ENCODE data around the gene LRRC25. TPM values are rescaled to one million over a fixed set of nuclear protein-coding genes. Genes with fewer than 3 reads are reported as not detected.
"Not testable (repeated sequence)": the region's sequence is repeated elsewhere in the genome, so short reads cannot be mapped to it uniquely, and the experiment has no call there.

The LRRC25 gene
- polyA plus RNA-seq, 1 donor (not counting 4 experiments of a cell fraction or from before 2014, with no cell fraction given) = not detected

DNA sequence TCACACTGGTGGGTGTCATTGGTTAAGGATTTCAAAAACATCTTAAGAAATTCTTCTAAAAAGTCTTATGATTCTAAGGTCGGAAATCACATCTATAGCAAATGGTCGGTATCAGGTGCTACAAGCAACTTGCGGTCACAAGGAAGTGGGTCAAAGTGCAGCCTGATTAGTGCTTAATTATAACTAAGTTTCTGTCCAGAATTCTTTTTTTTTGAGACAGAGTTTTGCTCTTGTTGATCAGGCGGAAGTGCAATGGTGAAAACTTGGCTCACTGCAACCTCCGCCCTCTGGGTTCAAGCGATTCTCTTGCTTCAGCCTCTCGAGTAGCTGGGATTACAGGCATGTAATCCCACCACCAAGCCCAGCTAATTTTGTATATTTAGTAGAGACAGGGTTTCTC is 12.6 kb downstream of the LRRC25 start:
- H3K4me1 ChIP-seq (ENCODE audit: control insufficient read depth, extremely low read depth, insufficient read depth, low read length) = peaks cover 25% of the 10 kb centered on the region
- H3K9ac ChIP-seq (ENCODE audit: control insufficient read depth, extremely low read depth, insufficient read depth, low read length) = no peak overlapping the region
- H3K4me2 ChIP-seq (ENCODE audit: control insufficient read depth, extremely low read depth, insufficient read depth, low read depth, low read length) = no peak overlapping the region
- dilution Hi-C loops (cut with MboI; ENCODE audit: extremely low pct_ligation_motif_present, low sequenced_read_pairs) = no loop called here
- H3K79me2 ChIP-seq (ENCODE audit: control insufficient read depth, insufficient read depth, low read length) = no peaks in the 10 kb centered on the region
- no peaks in the 10 kb centered on the region for H3K36me3 ChIP-seq (ENCODE audit: control insufficient read depth in 2 of 2, extremely low read depth in 1 of 2, insufficient read depth in 2 of 2, low read length in 2 of 2)
- DNase-seq (ENCODE audit: low read depth, low spot score) (no peak), FAIRE-seq (no peak)
- H2AFZ ChIP-seq (ENCODE audit: control insufficient read depth, low read length) = no peak overlapping the region
- no peak overlapping the region for H3K4me3 ChIP-seq (ENCODE audit: control insufficient read depth in 2 of 3, extremely low read depth in 1 of 3, insufficient read depth in 2 of 3, low read depth in 1 of 3, low read length in 3 of 3)
- no peaks in the 10 kb centered on the region for H3K9me1 ChIP-seq (ENCODE audit: control insufficient read depth, extremely low read depth, insufficient read depth, low read length)
- no peaks in the 10 kb centered on the region for H3K9me3 ChIP-seq (ENCODE audit: control insufficient read depth, low read depth, low read length)
- peaks cover 16% of the 10 kb centered on the region for H3K27me3 ChIP-seq (ENCODE audit: control insufficient read depth, extremely low read depth, insufficient read depth, low read length)
- H3K27ac ChIP-seq (ENCODE audit: control insufficient read depth, insufficient read depth, low read length) = no peak overlapping the region
- no peak for TF ChIP-seq EZH2 (IDR thresholded peaks at IDR 0.05; ENCODE audit: low read length)
- TF ChIP-seq CTCF (optimal IDR thresholded peaks at IDR 0.05 in 1 of 3, IDR thresholded peaks at IDR 0.05 in 1 of 3, conservative IDR thresholded peaks at IDR 0.05 in 1 of 3; ENCODE audit: extremely low read depth in 1 of 3, insufficient read depth in 2 of 3, low read length in 3 of 3) = no peak
- H4K20me1 ChIP-seq (ENCODE audit: control insufficient read depth, extremely low read depth, insufficient read depth, low read length) = no peaks in the 10 kb centered on the region

DNA sequence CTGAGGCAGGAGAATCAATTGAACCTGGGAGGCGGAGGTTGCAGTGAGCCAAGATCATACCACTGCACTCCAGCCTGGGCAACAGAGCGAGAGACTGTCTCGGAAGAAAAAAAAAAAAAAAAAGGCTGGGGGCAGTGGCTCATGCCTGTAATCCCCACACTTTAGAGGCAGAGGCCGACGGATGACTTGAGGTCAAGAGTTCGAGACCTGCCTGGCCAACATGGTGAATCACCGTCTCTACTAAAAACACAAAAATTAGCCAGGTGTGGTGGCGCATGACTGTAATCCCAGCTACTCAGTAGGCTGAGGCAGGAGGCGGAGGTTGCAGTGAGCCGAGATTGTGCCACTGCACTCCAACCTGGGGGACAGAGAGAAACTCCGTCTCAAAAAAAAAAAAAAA is 13.8 kb downstream of the LRRC25 start:
- H3K9me1 ChIP-seq (ENCODE audit: control insufficient read depth, extremely low read depth, insufficient read depth, low read length); H3K79me2 ChIP-seq (ENCODE audit: control insufficient read depth, insufficient read depth, low read length); DNase-seq (ENCODE audit: low read depth, low spot score); H3K36me3 ChIP-seq (ENCODE audit: control insufficient read depth in 2 of 2, extremely low read depth in 1 of 2, insufficient read depth in 2 of 2, low read length in 2 of 2); H2AFZ ChIP-seq (ENCODE audit: control insufficient read depth, low read length); H3K4me2 ChIP-seq (ENCODE audit: control insufficient read depth, extremely low read depth, insufficient read depth, low read depth, low read length); dilution Hi-C loops (cut with MboI; ENCODE audit: extremely low pct_ligation_motif_present, low sequenced_read_pairs); H3K27ac ChIP-seq (ENCODE audit: control insufficient read depth, insufficient read depth, low read length); H3K9me3 ChIP-seq (ENCODE audit: control insufficient read depth, low read depth, low read length); H3K9ac ChIP-seq (ENCODE audit: control insufficient read depth, extremely low read depth, insufficient read depth, low read length); H4K20me1 ChIP-seq (ENCODE audit: control insufficient read depth, extremely low read depth, insufficient read depth, low read length); H3K4me3 ChIP-seq (ENCODE audit: control insufficient read depth in 2 of 3, extremely low read depth in 1 of 3, insufficient read depth in 2 of 3, low read depth in 1 of 3, low read length in 3 of 3); FAIRE-seq: not testable (repeated sequence)
- peaks cover 25% of the 10 kb centered on the region for H3K4me1 ChIP-seq (ENCODE audit: control insufficient read depth, extremely low read depth, insufficient read depth, low read length)
- H3K27me3 ChIP-seq (ENCODE audit: control insufficient read depth, extremely low read depth, insufficient read depth, low read length) = peaks cover 15% of the 10 kb centered on the region

DNA sequence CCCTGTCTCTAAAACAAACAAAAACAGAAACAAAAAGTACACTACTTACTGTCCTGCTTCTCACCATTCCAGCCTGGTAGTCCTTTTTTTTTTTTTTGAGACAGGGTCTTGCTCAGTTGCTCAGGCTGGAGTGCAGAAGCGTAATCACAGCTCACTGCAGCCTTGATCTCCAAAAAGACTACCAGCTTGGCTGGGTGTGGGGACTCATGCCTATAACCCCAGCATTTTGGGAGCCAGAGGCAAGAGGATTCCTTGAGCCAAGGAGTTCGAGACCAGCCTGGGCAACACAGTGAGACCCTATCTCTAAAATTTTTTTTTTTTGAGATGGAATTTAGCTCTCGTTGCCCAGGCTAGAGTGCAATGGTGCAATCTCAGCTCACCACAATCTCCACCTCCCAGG is 16.6 kb downstream of the LRRC25 start:
- Histone ChIP-seq H3K4me2 (ENCODE audit: control insufficient read depth, extremely low read depth, insufficient read depth, low read depth, low read length) (no peak overlapping the region), H3K27ac (ENCODE audit: control insufficient read depth, insufficient read depth, low read length) (no peak overlapping the region)
- no peak for TF ChIP-seq CTCF (optimal IDR thresholded peaks at IDR 0.05 in 1 of 3, IDR thresholded peaks at IDR 0.05 in 1 of 3, conservative IDR thresholded peaks at IDR 0.05 in 1 of 3; ENCODE audit: extremely low read depth in 1 of 3, insufficient read depth in 2 of 3, low read length in 3 of 3)
- TF ChIP-seq EZH2 (IDR thresholded peaks at IDR 0.05; ENCODE audit: low read length) = no peak

More for the DNA sequence above, 16.6 kb downstream of the LRRC25 start:
- peaks cover 13% of the 10 kb centered on the region for H3K4me1 ChIP-seq (ENCODE audit: control insufficient read depth, extremely low read depth, insufficient read depth, low read length)
- no peaks in the 10 kb centered on the region for H3K9me3 ChIP-seq (ENCODE audit: control insufficient read depth, low read depth, low read length)
- no peaks in the 10 kb centered on the region for H3K27me3 ChIP-seq (ENCODE audit: control insufficient read depth, extremely low read depth, insufficient read depth, low read length)
- no peaks in the 10 kb centered on the region for H3K79me2 ChIP-seq (ENCODE audit: control insufficient read depth, insufficient read depth, low read length)
- no peaks in the 10 kb centered on the region for H4K20me1 ChIP-seq (ENCODE audit: control insufficient read depth, extremely low read depth, insufficient read depth, low read length)
- no peak overlapping the region for H2AFZ ChIP-seq (ENCODE audit: control insufficient read depth, low read length)
- no peaks in the 10 kb centered on the region for H3K36me3 ChIP-seq (ENCODE audit: control insufficient read depth in 2 of 2, extremely low read depth in 1 of 2, insufficient read depth in 2 of 2, low read length in 2 of 2)
- FAIRE-seq = no peak
- H3K9ac ChIP-seq (ENCODE audit: control insufficient read depth, extremely low read depth, insufficient read depth, low read length) = no peak overlapping the region
- dilution Hi-C loops (cut with MboI; ENCODE audit: extremely low pct_ligation_motif_present, low sequenced_read_pairs) = no loop called here
- DNase-seq (ENCODE audit: low read depth, low spot score) = no peak
- H3K9me1 ChIP-seq (ENCODE audit: control insufficient read depth, extremely low read depth, insufficient read depth, low read length) = no peaks in the 10 kb centered on the region
- no peak overlapping the region for H3K4me3 ChIP-seq (ENCODE audit: control insufficient read depth in 2 of 3, extremely low read depth in 1 of 3, insufficient read depth in 2 of 3, low read depth in 1 of 3, low read length in 3 of 3)

Data from keratinocyte (primary cell).